Natural killer cell treated with Interleukin-12 subunit alpha and Interleukin-12 subunit beta and Interleukin-15 and Interleukin-18, amount 100 ng/mL, for 72 hours (primary cell): ENCODE data around the gene MYOZ2. TPM values are rescaled to one million over a fixed set of nuclear protein-coding genes. Genes with fewer than 3 reads are reported as not detected.

Experiments used
- ATAC-seq, 2 donors: fragments of 150-1000 bp; cut with Tn5 transposase in 1 of 2; sonication (Bioruptor Pico), chemical (Tn5 transposase) in 1 of 2; 2 replicates each; pipeline ENCODE4 v1.10.0; 2021
- DNase-seq: peaks from one replicate; pipeline ENCODE4 v3.0.0; 2022; ENCODE audit warnings: low spot score
- H3K27ac Mint-ChIP-seq, 2 donors: 1 replicate in 1 of 2; 2 replicates in 1 of 2; pipeline ENCODE4 v1.8.0; 2022; ENCODE audit warnings: mixed read lengths in 2 of 2, mild to moderate bottlenecking in 1 of 2, moderate library complexity in 1 of 2
- H3K27me3 Mint-ChIP-seq, 2 donors: 1 replicate in 1 of 2; 2 replicates in 1 of 2; pipeline ENCODE4 v1.8.0; 2022; ENCODE audit warnings: mixed read lengths in 2 of 2
- H3K36me3 Mint-ChIP-seq: one replicate; pipeline ENCODE4 v1.8.0; 2022; ENCODE audit warnings: mixed read lengths
- H3K4me1 Mint-ChIP-seq, 2 donors: 1 replicate in 1 of 2; 2 replicates in 1 of 2; pipeline ENCODE4 v1.8.0; 2022; ENCODE audit warnings: low read depth in 2 of 2, mixed read lengths in 2 of 2, mild to moderate bottlenecking in 1 of 2
- H3K4me3 Mint-ChIP-seq: one replicate; pipeline ENCODE4 v1.8.0; 2022; ENCODE audit warnings: mixed read lengths
- H3K9me3 Mint-ChIP-seq: 2 replicates; pipeline ENCODE4 v1.8.0; 2022; ENCODE audit warnings: mixed read lengths
- total RNA-seq, 2 donors: library from RNA; stranded (reverse); gene quantifications; one replicate each; pipeline ENCODE4 v1.2.3, GENCODE V29; 2022

MYOZ2 gene
- total RNA-seq, 2 donors from 2014 or later, result not detected

DNA sequence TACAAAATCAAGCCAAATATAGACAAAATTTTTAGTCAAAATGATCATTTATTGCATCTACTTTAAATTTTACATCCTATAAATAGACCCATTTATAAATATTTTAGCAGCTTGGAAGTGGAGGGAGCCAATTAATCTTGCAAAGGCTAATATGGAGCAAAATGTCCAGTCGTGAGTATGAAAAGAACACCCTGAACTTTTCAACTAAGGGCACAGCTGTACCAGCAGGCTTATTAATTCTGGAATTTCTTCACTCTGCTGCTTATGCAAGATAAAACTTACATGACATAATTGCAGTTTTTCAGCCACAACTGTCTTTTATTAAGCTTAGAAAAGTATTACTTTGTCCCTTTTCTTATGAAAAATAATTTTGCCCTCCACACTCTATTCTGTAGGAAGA lies 54.0 kb downstream of the MYOZ2 start:
- H3K36me3 Mint-ChIP-seq, result no peaks in the 10 kb centered on the region
- H3K27ac Mint-ChIP-seq, result no peak overlapping the region
- no peaks in the 10 kb centered on the region for H3K9me3 Mint-ChIP-seq
- no peak for DNase-seq
- no peak overlapping the region for H3K4me3 Mint-ChIP-seq
- no peak for ATAC-seq
- peaks cover 2 to 7% of the 10 kb centered on the region in 2 donors for H3K27me3 Mint-ChIP-seq
- no peaks in the 10 kb centered on the region for H3K4me1 Mint-ChIP-seq

GRCh38 chr4:119190354-119190753 lies 54.7 kb downstream of the MYOZ2 start:
- Mint-ChIP-seq H3K9me3 (no peaks in the 10 kb centered on the region), H3K4me3 (no peak overlapping the region), H3K4me1 (no peaks in the 10 kb centered on the region), H3K36me3 (no peaks in the 10 kb centered on the region), H3K27me3 (peaks cover 0 to 5% of the 10 kb centered on the region in 2 donors), H3K27ac (no peak overlapping the region)
- ATAC-seq (no peak), DNase-seq (no peak)

DNA sequence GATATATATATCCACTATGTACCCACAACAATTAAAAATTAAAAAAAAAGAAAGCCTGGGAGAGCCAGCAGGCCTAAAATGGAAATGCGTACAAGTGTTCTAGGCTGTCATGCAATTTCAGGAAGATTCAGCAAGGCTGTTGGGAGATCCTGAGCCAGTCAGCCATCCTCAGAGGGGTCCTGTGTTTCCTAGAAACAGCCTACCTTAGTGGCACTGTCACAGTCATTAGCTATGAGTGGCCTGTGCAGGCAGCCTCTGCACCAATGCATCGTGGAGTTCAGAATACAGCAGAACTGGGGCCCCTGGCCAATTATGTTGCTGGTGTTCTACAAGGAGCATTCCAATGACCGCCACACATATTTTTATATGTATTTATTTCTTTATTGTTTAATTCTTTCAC lies 55.9 kb downstream of the MYOZ2 start:
- H3K27ac Mint-ChIP-seq, result no peak overlapping the region
- no peak for ATAC-seq
- DNase-seq, result no peak
- peaks cover 10 to 11% of the 10 kb centered on the region in 2 donors for H3K27me3 Mint-ChIP-seq
- no peak overlapping the region for H3K4me3 Mint-ChIP-seq
- no peaks in the 10 kb centered on the region for H3K4me1 Mint-ChIP-seq
- no peaks in the 10 kb centered on the region for H3K9me3 Mint-ChIP-seq
- H3K36me3 Mint-ChIP-seq, result no peaks in the 10 kb centered on the region

DNA sequence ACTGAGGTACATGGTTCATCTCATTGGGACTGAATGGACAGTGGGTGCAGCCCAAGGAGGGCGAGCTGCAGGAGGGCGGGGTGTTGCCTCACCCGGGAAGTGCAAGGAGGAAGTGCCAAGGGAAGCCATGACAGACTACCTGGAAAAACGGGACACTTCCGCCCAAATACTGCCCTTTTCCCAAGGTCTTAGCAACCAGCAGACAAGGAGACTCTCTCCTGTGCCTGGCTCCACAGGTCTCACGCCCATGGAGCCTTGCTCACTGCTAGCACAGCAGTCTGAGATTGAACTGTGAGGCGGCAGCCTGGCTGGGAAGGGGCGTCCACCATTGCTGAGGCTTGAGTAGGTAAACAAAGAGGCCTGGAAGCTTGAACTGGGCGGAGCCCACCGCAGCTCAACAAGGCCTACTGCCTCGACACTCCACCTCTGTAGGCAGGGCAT lies 62.2 kb downstream of the MYOZ2 start:
- DNase-seq (no peak), ATAC-seq (no peak)
- Mint-ChIP-seq H3K4me1 (peaks cover 0 to 5% of the 10 kb centered on the region in 2 donors), H3K27ac (no peak overlapping the region), H3K36me3 (peaks cover 13% of the 10 kb centered on the region), H3K27me3 (peaks cover 25 to 51% of the 10 kb centered on the region in 2 donors), H3K4me3 (no peak overlapping the region), H3K9me3 (peaks cover 5% of the 10 kb centered on the region)

DNA sequence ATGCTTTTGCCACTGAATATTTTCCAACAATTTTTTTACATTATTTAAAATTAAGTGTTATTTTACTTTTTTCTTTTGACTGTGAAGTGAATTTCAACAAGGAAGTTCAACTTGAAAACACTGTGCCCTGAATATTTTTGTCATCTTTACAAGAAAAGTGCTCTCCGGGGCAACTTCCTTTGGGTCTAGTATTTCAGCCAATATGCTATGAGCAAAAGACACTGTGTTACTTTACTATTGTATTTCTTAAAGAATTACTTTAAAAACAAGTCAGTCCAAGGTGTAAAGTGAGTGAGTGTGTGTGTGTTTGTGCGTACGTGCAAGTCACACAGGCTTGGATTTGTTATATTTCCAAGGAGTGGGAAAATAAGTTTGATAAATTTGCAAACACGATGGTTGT lies 69.3 kb downstream of the MYOZ2 start:
- DNase-seq (no peak), ATAC-seq (no peak)
- Mint-ChIP-seq H3K4me1 (peaks cover 4 to 16% of the 10 kb centered on the region in 2 donors), H3K9me3 (peaks cover 5% of the 10 kb centered on the region), H3K36me3 (peaks cover 6% of the 10 kb centered on the region), H3K4me3 (no peak overlapping the region), H3K27ac (no peak overlapping the region), H3K27me3 (peaks cover 16 to 29% of the 10 kb centered on the region in 2 donors)

DNA sequence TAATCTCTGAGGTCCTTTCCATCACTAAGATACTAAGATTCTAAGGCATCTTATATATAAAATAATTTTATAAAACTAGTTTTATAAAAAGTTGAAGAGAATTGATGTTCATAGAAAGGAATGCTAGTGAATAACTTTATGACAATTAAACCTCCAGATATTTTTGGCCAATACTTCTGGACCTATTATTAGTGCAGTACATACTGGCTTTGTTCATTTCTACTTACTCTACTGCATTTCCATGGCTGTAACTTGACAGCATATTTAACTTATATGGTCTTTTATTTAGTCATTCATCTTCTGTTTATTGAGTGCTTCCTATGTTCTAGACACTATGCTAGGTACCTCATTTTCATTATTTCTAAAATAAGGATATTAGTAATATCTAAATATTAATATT lies 70.1 kb downstream of the MYOZ2 start:
- no peak overlapping the region for H3K4me3 Mint-ChIP-seq
- peaks cover 12 to 26% of the 10 kb centered on the region in 2 donors for H3K27me3 Mint-ChIP-seq
- ATAC-seq, result no peak
- H3K36me3 Mint-ChIP-seq, result peaks cover 6% of the 10 kb centered on the region
- H3K27ac Mint-ChIP-seq, result no peak overlapping the region
- no peaks in the 10 kb centered on the region for H3K9me3 Mint-ChIP-seq
- DNase-seq, result no peak
- H3K4me1 Mint-ChIP-seq, result peaks cover 7 to 21% of the 10 kb centered on the region in 2 donors

DNA sequence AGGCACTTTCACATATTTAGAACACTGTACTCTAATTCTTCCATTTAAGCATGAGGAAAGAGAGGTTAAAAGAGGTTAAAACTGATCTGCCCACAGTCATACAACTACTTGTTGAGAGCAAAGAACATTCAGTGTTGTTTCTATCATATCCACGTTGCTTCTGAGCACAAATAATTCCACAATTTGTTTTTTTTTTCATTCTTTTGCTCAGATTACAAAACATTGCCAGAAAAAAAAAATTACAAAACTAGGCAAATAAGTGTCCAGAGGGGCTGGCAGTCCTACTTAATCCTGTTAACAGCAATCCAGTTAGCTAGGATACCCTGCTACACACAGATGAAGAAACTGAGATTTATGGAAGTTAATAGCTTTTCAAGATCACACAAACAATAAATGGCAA lies 70.5 kb downstream of the MYOZ2 start:
- peaks cover 13 to 30% of the 10 kb centered on the region in 2 donors for H3K27me3 Mint-ChIP-seq
- no peaks in the 10 kb centered on the region for H3K9me3 Mint-ChIP-seq
- H3K36me3 Mint-ChIP-seq, result peaks cover 6% of the 10 kb centered on the region
- DNase-seq (no peak), ATAC-seq (no peak)
- H3K4me3 Mint-ChIP-seq, result no peak overlapping the region
- no peak overlapping the region for H3K27ac Mint-ChIP-seq
- peaks cover 12 to 25% of the 10 kb centered on the region in 2 donors for H3K4me1 Mint-ChIP-seq

- ATAC-seq (no peak), DNase-seq (no peak)
- peaks cover 13 to 23% of the 10 kb centered on the region in 2 donors for H3K27me3 Mint-ChIP-seq
- no peak overlapping the region for H3K27ac Mint-ChIP-seq
- no peaks in the 10 kb centered on the region for H3K9me3 Mint-ChIP-seq
- H3K4me1 Mint-ChIP-seq, result peaks cover 16 to 30% of the 10 kb centered on the region in 2 donors
- H3K4me3 Mint-ChIP-seq, result no peak overlapping the region
- peaks cover 1% of the 10 kb centered on the region for H3K36me3 Mint-ChIP-seq
Measured at GRCh38 chr4:119207051-119207450, 71.4 kb downstream of the MYOZ2 start.

- H3K4me3 Mint-ChIP-seq, result no peak overlapping the region
- no peak overlapping the region for H3K27ac Mint-ChIP-seq
- peaks cover 25 to 39% of the 10 kb centered on the region in 2 donors for H3K4me1 Mint-ChIP-seq
- H3K27me3 Mint-ChIP-seq, result peaks cover 10 to 17% of the 10 kb centered on the region in 2 donors
- DNase-seq (no peak), ATAC-seq (peak; percentile 32 to 41)
- H3K9me3 Mint-ChIP-seq, result no peaks in the 10 kb centered on the region
- no peaks in the 10 kb centered on the region for H3K36me3 Mint-ChIP-seq
Measured at GRCh38 chr4:119209077-119209476, 73.4 kb downstream of the MYOZ2 start.

DNA sequence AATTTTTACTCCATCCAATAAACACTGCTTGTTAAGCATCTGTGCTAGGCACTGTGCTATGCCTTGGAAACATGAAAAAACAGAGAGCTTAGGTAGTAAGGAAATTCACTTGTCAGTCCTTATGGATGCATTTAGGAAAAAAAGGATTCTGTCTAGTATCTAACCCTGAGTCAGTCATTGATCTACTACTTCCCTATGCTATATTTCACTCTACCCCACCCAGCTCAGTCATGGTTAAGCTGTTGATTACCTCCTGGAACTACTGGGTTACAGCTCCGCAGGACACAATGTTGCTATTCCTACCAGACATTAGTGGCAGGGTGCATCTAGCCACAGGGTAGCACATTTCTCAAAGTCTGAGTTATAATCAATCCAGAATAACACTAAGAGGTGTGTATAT lies 74.0 kb downstream of the MYOZ2 start:
- no peak for DNase-seq
- Mint-ChIP-seq H3K4me1 (peaks cover 25 to 41% of the 10 kb centered on the region in 2 donors), H3K4me3 (no peak overlapping the region), H3K9me3 (no peaks in the 10 kb centered on the region), H3K27ac (no peak overlapping the region), H3K36me3 (no peaks in the 10 kb centered on the region), H3K27me3 (peaks cover 10 to 17% of the 10 kb centered on the region in 2 donors)
- no peak for ATAC-seq

- Mint-ChIP-seq H3K9me3 (no peaks in the 10 kb centered on the region), H3K4me1 (peaks cover 25 to 43% of the 10 kb centered on the region in 2 donors), H3K4me3 (peak overlapping the region; percentile 95), H3K27ac (peak overlapping the region; percentile 79 to 88), H3K36me3 (no peaks in the 10 kb centered on the region), H3K27me3 (peaks cover 10 to 17% of the 10 kb centered on the region in 2 donors)
- ATAC-seq (no peak), DNase-seq (no peak)
Measured at GRCh38 chr4:119210775-119211174, 75.1 kb downstream of the MYOZ2 start.

GRCh38 chr4:119211867-119212233 lies 76.2 kb downstream of the MYOZ2 start:
- Mint-ChIP-seq H3K27me3 (peaks cover 10 to 11% of the 10 kb centered on the region in 2 donors), H3K4me1 (peaks cover 25 to 43% of the 10 kb centered on the region in 2 donors), H3K9me3 (no peaks in the 10 kb centered on the region), H3K4me3 (peak overlapping the region; percentile 95), H3K27ac (peak overlapping the region; percentile 79 to 88), H3K36me3 (no peaks in the 10 kb centered on the region)
- DNase-seq (no peak), ATAC-seq (peak in 1 of 2 donors; percentile 21)

GRCh38 chr4:119212234-119212963 lies 76.8 kb downstream of the MYOZ2 start, which contains the start of gene USP53:
Gene USP53, plus strand, starts transcription at chr4:119212713. Its CDS starts 27,047 bp downstream, at chr4:119239760.
- peak; percentile 98 for ATAC-seq
- Mint-ChIP-seq H3K9me3 (no peaks in the 10 kb centered on the region), H3K27ac (peak within 1 kb of the TSS; percentile 79 to 88), H3K36me3 (no peaks in the 10 kb centered on the region), H3K27me3 (peaks cover 10 to 11% of the 10 kb centered on the region in 2 donors), H3K4me1 (peaks cover 25 to 43% of the 10 kb centered on the region in 2 donors), H3K4me3 (peak within 1 kb of the TSS; percentile 95)
- peak; percentile 93 for DNase-seq

- peak; percentile 79 for DNase-seq
- Mint-ChIP-seq H3K9me3 (no peaks in the 10 kb centered on the region), H3K27me3 (peaks cover 10 to 11% of the 10 kb centered on the region in 2 donors), H3K27ac (peak overlapping the region; percentile 79 to 88), H3K4me1 (peaks cover 25 to 43% of the 10 kb centered on the region in 2 donors), H3K4me3 (peak overlapping the region; percentile 95), H3K36me3 (no peaks in the 10 kb centered on the region)
- peak; percentile 68 to 76 for ATAC-seq
Measured at GRCh38 chr4:119212964-119213606, 77.5 kb downstream of the MYOZ2 start.
